SK-N-SH treated with all-trans-retinoic acid at 6 μM for 48 hours (cell line): ENCODE results near the gene LCORL.

ENCODE experiments used
- ISL1 ChIP-seq: fragments of 250-450 bp; sonication (Bioruptor Pico); IDR thresholded peaks from 2 replicates; pipeline ENCODE4 v2.1.2; 2022; ENCODE audit warnings: mild to moderate bottlenecking, moderate library complexity
- OSR1 ChIP-seq: fragments of 250-450 bp; sonication (Bioruptor Pico); IDR thresholded peaks from 2 replicates; pipeline ENCODE4 v1.8.0; 2022; ENCODE audit warnings: moderate library complexity, mild to moderate bottlenecking, inconsistent platforms
- RARB ChIP-seq: fragments of 250-450 bp; sonication (Bioruptor Pico); IDR thresholded peaks from 2 replicates; pipeline ENCODE4 v1.8.0; 2021; ENCODE audit warnings: mild to moderate bottlenecking, moderate library complexity
- TCF4 ChIP-seq: fragments of 250-450 bp; sonication (Bioruptor Pico); IDR thresholded peaks from 2 replicates; pipeline ENCODE4 v1.8.0; 2021; ENCODE audit warnings: mild to moderate bottlenecking, moderate library complexity, borderline replicate concordance
- TOX ChIP-seq: fragments of 250-450 bp; sonication (Bioruptor Pico); IDR thresholded peaks from 2 replicates; pipeline ENCODE4 v1.8.0; 2021; ENCODE audit warnings: mild to moderate bottlenecking, moderate library complexity, borderline replicate concordance
- ZC3H10 ChIP-seq: fragments of 250-450 bp; sonication (Bioruptor Pico); IDR thresholded peaks from 2 replicates; pipeline ENCODE4 v1.5.1; 2021; ENCODE audit warnings: mild to moderate bottlenecking, moderate library complexity
- ZFP3 ChIP-seq: fragments of 250-450 bp; sonication (Bioruptor Pico); IDR thresholded peaks from 2 replicates; pipeline ENCODE4 v1.5.0; 2020; ENCODE audit warnings: mild to moderate bottlenecking, moderate library complexity
- ZNF8 ChIP-seq: fragments of 450-650 bp; formaldehyde crosslinking; IDR thresholded peaks from 2 replicates; pipeline ENCODE4 v1.5.0; 2020; ENCODE audit warnings: mild to moderate bottlenecking, moderate library complexity
- TF ChIP-seq, protein P1 (sequence below): fragments of 250-450 bp; sonication (Bioruptor Pico); IDR thresholded peaks from 2 replicates; pipeline ENCODE4 v1.5.1; 2020; ENCODE audit warnings: low read depth, mild to moderate bottlenecking, moderate library complexity
- TF ChIP-seq, protein P2 (sequence below): fragments of 250-450 bp; sonication (Bioruptor Pico); IDR thresholded peaks from 2 replicates; pipeline ENCODE4 v1.8.0; 2021; ENCODE audit warnings: low read depth, mild to moderate bottlenecking, moderate library complexity, borderline replicate concordance

DNA sequence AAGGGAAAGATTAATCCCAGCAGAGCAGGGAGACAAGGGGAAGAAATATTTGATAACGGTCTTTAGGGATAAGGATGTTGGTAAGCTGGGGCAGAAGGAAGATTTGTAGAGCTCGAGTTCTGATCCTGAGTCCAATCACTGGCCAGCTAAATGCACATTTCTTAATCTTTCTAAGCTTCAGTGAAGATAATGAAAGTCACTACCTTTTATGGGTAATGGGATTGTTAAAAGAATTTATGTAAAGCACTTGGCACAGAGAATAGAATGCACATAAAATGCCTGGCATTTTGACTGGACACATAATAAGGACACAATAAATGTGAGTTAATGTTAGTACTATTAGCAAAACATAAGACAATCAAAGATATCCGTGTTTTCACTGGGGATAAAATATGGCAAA is 167.5 kb downstream of the LCORL start:
- TF ChIP-seq, protein P1, sequence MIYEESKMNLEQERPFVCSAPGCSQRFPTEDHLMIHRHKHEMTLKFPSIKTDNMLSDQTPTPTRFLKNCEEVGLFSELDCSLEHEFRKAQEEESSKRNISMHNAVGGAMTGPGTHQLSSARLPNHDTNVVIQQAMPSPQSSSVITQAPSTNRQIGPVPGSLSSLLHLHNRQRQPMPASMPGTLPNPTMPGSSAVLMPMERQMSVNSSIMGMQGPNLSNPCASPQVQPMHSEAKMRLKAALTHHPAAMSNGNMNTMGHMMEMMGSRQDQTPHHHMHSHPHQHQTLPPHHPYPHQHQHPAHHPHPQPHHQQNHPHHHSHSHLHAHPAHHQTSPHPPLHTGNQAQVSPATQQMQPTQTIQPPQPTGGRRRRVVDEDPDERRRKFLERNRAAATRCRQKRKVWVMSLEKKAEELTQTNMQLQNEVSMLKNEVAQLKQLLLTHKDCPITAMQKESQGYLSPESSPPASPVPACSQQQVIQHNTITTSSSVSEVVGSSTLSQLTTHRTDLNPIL (CRISPR knock-in tag), result no peak
- TF ChIP-seq ZNF8 (CRISPR knock-in tag) (no peak), RARB (no peak), ZC3H10 (CRISPR knock-in tag) (no peak), ZFP3 (CRISPR knock-in tag) (no peak), OSR1 (CRISPR knock-in tag) (no peak), TCF4 (no peak), TOX (CRISPR knock-in tag) (no peak), ISL1 (CRISPR knock-in tag) (no peak)
- TF ChIP-seq, protein P2, sequence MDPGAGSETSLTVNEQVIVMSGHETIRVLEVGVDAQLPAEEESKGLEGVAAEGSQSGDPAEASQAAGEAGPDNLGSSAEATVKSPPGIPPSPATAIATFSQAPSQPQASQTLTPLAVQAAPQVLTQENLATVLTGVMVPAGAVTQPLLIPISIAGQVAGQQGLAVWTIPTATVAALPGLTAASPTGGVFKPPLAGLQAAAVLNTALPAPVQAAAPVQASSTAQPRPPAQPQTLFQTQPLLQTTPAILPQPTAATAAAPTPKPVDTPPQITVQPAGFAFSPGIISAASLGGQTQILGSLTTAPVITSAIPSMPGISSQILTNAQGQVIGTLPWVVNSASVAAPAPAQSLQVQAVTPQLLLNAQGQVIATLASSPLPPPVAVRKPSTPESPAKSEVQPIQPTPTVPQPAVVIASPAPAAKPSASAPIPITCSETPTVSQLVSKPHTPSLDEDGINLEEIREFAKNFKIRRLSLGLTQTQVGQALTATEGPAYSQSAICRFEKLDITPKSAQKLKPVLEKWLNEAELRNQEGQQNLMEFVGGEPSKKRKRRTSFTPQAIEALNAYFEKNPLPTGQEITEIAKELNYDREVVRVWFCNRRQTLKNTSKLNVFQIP (CRISPR knock-in tag), result no peak
